ENCODE measurements around the gene P2RX7.
"Not testable (repeated sequence)": the region's sequence is repeated elsewhere in the genome, so short reads cannot be mapped to it uniquely, and the experiment has no call there.

P2RX7 gene

GRCh38 chr12:121135320-121135719, 2.6 kb downstream of the P2RX7 start:
- DNase-seq (ENCODE audit: low read depth), result no peak

- DNase-seq (ENCODE audit: low read depth), result no peak
Observed at GRCh38 chr12:121137512-121137911, 4.8 kb downstream of the P2RX7 start.

DNA sequence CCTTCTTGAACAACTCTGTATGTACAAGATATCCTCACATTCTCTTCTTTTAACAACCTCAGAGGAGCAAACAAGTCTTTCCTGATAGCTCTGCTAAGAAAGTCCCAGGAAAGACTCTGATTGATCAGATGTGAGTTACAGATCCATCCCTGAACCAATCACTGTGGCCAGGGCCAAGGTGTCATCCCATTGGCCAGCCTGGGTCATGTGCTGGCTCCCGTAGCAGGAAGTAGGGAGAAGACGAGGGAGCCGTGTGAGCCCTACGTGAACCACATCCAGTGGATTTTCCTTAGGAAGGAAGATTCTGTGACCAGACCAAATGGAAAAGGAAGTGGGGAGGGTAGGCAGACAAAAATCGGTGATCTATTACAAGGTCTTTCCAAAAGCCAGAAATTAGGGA, 5.6 kb downstream of the P2RX7 start:
- DNase-seq (ENCODE audit: low read depth), result no peak

DNA sequence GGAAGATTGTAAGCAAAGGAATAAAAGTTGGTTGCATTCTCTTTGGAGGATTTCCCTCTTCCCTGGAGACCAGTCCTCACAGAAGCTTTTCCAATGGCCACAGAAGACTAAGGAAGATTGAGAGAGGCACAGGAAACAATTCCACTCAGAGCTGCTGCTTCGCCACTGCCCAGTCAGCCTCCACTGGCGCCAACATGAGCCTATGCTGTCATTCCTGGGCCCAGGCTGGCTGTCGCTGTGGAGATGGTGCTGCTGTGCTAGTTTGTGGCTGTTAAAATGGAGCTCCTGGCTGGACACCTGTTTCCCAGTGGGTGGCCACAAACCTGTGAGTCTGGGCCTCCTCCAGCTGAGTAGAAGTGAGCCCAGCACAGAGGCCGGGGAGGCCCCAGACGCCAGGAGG, 6.6 kb downstream of the P2RX7 start:
- no peak for DNase-seq (ENCODE audit: low read depth)

DNA sequence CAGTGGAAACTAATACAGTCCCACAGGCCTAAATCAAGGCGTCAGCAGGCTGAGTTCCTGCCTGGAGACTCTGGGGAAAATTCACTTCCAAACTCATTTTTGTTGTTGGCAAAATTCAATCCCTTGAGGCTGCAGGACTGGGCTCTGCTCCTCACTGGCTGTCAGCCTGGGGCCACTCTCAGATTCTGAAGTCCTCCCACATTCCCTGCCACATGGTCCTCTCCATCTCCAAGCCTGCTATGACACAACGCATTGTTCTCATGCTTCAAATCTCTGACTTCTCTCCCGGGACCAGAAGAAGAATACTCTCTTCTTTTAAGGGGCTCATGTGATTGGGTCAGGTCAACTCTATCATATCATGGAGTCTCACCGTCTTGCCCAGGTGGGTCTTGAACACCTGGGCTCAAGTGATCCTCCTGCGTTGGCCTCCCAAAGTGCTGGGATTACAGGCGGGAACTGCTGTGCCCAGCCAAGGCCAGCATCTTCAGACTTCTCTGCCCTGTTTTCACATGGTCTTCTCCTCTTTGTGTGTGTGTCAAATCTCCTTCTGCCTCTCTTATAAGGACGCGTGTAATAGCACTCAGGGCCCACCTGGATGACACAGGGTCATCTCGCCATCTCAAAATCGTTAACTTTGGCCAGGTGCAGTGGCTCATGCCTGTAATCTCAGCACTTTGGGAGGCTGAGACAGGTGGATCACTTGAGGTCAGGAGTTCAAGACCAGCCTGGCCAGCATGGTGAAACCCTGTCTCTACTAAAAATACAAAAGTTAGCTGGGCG, 9.7 kb downstream of the P2RX7 start:
- no peak for DNase-seq (ENCODE audit: low read depth)

- DNase-seq (ENCODE audit: low read depth), result no peak
Observed at GRCh38 chr12:121144416-121144914, 11.8 kb downstream of the P2RX7 start.

DNA sequence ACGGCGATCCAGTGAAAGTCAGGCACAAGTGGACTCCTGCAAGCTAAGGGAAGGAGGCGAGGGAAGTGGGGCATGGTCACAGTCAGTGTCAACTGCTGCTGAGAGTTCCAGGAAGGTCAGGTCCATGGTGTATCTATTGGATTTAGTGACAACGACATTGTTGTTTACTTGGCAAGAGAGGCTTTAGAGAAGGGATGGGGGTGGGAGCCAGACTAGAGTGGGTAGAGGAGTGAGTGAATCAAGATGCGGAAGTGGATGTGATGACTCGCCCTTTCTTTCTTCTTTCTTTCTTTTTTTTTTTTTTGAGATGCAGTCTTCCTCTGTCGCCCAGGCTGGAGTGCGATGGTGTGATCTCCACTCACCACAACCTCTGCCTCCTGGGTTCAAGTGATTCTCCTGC, 12.5 kb downstream of the P2RX7 start:
- DNase-seq (ENCODE audit: low read depth), result no peak

DNA sequence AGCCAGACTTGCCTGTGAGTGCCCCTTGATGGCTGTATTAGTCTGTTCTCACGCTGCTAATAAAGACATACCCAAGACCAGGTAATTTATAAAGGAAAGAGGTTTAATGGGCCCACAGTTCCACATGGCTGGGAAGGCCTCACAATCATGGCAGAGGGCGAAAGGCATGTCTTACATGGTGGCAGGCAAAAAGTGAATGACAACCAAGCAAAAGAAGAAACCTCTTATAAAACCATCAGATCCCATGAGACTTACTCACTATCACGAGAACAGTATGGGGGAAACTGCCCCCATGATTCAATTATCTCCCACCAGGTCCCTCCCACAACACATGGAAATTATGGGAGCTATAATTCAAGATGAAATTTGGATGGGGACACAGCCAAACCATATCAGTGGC, 16.6 kb downstream of the P2RX7 start:
- not testable (repeated sequence) for DNase-seq (ENCODE audit: low read depth)

- DNase-seq (ENCODE audit: low read depth), result no peak
Observed at GRCh38 chr12:121154793-121155375, 22.2 kb downstream of the P2RX7 start.

DNA sequence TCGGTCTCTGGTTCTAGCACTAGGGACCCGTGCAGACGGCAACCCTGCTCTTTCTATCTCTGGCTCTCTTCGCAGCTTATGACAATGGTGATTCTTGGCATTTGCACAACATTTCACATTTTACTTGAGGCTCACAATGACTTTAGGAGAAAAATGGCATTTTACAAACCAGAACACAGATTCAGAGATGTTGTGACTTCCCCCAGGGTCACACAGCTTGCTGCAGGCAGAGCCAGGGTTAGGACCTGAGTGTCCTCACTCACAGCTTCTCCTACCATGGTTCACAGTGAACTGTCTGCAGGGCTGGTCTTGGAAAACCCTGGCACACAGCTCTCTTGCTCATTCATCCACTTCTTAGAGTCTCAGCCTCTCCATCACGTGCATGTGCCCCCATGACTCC, 23.7 kb downstream of the P2RX7 start:
- DNase-seq (ENCODE audit: low read depth), result no peak

DNA sequence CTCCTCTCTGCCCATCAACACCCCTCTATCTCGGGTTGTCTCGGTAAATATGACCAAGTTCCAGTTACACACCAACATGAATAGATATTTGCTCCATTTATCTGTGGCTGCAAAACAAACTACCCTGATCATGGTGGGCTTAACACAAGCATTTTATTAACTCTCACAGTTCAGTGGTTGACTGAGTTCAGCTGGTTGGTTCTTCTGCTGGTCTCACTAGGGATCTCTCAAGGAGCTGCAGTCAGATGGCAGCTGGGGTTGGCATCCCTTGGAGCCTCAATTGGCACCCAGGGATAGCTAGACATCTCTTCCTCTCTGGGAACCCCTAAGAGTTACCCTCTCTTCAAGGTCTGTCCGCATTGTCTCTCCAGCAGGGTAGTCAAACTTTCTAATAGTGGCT, 25.4 kb downstream of the P2RX7 start:
- no peak for DNase-seq (ENCODE audit: low read depth)

DNA sequence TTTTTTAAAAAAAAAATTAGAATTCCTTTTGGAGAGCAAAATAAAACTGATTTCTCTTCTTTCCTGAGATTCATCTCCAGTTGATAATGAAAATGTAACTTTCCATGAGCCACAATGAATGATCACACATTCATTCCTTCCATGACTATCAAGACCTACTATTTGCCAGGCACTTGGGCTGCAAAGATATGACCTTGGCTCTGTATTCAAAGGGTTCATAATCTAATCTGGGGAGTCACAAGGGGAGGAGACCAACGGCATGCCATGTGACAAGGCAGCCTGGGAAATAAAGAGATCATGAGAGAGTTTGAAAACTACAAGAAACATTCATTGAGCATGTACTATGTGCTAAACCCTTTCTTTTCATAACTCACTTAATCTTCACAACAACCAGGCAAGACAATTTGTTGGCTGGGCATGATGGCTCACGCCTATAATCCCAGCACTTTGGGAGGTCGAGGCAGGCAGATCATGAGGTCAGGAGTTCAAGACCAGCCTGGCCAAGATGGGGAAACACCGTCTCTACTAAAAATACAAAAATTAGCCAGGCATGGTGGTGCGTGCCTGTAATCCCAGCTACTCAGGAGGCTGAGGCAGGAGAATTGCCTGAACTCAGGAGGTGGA, 26.2 kb downstream of the P2RX7 start:
- DNase-seq (ENCODE audit: low read depth), result not testable (repeated sequence)

DNA sequence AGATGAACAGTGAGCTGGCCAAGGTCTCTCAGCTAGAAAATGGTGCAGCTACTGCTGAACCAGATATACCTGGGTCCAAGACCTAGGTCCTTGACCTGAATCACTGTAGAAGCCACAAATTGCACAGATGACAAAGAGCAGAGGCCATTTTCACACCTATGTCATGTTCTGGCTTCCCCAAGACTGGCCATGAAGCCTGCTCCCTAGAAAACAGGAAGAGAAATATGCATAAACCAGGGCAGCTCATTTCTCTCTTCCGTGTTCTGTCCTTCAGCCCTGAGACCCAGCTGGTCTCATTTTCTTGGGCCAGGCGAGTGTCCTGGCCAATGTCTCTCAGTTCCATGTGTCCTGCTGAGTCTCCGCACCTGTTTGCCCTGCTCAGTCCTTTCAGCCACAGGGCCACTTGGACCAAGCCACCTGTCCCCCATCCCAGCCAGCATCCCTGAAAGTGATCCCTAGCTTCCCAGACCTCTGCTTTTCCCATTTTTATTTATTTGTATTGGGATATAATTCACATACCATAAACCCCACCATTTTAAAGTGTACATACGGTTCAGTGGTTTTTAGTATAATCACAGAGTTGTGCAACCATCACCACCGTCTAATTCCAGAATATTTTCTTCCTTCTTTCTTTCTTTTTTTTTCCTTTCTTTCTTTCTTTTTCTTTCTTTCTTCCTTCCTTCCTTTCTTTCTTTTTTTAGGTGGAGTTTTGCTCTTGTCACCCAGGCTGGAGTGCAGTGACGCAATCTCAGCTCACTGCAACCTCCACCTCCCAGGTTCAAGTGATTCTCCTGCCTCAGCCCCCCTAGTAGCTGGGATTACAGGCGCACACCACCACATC, 27.0 kb downstream of the P2RX7 start:
- no peak for DNase-seq (ENCODE audit: low read depth)

DNA sequence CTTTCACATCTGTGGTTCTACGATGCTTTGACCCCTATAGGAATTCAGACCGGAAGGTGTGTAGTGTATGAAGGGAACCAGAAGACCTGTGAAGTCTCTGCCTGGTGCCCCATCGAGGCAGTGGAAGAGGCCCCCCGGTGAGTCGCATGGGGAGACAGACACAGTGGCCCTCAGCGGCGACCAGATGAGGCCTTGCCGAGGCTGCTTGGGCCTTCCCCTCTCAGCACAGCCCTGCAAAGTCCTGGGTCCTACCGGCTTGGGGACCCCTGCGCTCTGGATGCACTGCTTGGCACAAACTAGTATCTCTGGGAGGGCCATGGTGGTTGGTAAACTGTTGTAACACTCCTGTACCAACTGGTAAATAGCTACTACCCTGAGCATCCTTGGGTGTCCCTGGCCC, 29.7 kb downstream of the P2RX7 start:
- DNase-seq (ENCODE audit: low read depth), result no peak

DNA sequence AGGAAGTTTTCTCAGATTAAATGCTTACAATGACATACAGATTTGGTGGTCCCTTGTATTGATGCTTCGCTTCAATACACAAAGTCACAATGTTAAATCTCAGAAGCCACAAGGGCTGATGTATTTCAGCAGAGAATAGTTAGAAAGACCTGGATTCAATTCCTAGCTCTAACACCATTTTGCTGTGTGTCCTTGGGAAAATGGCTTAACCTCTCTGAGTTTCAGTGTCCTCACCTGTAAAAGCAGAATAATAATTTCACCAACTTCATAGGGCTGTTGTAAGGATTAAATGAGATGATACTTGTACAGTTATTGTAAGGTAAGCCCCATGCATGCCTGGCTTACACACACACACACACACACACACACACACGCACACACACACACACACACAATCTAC, 30.3 kb downstream of the P2RX7 start:
- no peak for DNase-seq (ENCODE audit: low read depth)

- not testable (repeated sequence) for DNase-seq (ENCODE audit: low read depth)
Observed at GRCh38 chr12:121164839-121165238, 32.2 kb downstream of the P2RX7 start.

DNA sequence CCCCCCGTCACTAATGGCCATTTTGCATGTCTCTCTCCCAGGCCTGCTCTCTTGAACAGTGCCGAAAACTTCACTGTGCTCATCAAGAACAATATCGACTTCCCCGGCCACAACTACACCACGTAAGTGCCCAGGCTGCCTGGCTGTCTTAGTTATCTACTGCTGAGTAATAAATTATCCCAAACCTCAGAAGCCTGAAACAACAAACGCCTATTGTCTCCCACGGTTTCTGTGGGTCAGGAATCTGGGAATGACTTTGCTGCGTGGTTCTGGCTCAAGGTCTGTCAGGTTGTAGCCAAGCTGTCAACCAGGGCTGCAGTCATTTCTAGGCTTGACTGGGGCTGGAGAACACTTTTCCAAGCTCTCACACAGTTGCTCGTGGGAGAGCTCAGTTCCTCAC, 32.6 kb downstream of the P2RX7 start:
- no peak for DNase-seq (ENCODE audit: low read depth)

DNA sequence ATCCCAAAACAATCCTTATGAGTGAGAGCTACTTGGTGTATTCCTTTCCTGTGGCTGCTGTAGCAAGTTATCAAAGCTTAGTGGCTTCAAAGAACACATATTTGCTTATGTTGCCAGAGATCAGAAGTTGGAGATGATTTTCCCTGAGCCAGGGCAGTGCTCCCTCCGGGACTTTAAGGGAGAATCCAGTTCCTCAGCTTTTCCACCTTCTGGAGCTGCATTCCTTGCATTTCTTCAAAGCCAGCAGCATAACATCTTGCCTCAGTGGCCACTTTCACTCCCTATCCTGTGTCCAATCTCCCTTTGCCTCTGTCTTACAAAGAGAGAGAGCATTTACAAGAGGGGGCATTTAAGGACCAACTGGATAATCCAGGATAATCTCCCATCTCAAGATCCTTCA, 33.7 kb downstream of the P2RX7 start:
- no peak for DNase-seq (ENCODE audit: low read depth)

GRCh38 chr12:121167232-121167820, 34.6 kb downstream of the P2RX7 start:
- DNase-seq (ENCODE audit: low read depth), result no peak

- DNase-seq (ENCODE audit: low read depth), result no peak
Observed at GRCh38 chr12:121167951-121168350, 35.3 kb downstream of the P2RX7 start.

DNA sequence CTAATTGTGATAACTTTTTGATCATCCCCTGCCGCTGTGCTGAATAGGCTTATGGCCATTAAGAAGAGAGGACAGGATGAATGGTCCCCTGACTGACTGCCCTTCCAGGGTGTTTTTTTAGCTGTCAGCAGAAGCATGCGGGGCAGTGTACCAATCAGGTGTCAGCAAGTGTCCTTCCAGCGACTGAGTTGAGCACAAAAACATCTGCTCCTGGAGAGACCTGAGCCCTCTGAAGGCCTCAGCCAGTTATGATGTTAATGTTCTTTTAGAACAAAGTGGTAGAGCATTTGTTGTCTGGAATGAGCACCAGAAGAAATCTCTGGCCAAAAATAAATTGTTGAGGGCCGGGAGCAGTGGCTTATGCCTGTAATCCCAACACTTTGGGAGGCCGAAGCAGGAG, 37.5 kb downstream of the P2RX7 start:
- DNase-seq (ENCODE audit: low read depth), result no peak

Data from stimulated activated CD8-positive, alpha-beta memory T cell treated with anti-CD3 and anti-CD28 coated beads, Interleukin-4, amount 100 ng/mL, for 24 hours (primary cell).